Measurements from ENCODE around the gene TMEM140. TPM values are rescaled to one million over a fixed set of nuclear protein-coding genes. Genes with fewer than 3 reads are reported as not detected.

Gene TMEM140
- total RNA-seq, 4 donors from 2014 or later: 12.8 to 33.1 (median 14.3) TPM

DNA sequence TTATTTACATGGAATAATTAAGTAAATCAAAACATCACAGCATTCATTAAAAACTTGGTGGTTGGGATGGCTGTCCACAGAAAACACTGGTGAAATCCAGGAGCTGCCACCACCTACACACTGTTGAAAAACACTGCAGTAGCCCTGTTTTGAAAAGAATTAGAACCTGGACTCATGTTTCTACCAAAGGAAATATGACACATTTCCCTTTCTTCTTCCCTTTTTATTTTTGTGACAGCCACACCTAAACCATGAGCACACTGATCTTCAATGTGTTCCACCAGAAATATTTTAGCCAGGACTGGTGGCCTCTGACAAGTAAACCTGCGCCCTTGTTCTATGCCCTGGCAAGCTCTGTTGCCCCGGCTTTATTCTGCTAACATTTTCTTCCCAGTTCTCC, 3.3 kb downstream of the TMEM140 start:
- no peaks in the 10 kb centered on the region for H3K9me3 ChIP-seq
- intact Hi-C loops (cut with DNase I): no loop called here
- H3K4me3 ChIP-seq (replicated peaks in 1 of 3): no peak overlapping the region
- TF ChIP-seq, protein P1, sequence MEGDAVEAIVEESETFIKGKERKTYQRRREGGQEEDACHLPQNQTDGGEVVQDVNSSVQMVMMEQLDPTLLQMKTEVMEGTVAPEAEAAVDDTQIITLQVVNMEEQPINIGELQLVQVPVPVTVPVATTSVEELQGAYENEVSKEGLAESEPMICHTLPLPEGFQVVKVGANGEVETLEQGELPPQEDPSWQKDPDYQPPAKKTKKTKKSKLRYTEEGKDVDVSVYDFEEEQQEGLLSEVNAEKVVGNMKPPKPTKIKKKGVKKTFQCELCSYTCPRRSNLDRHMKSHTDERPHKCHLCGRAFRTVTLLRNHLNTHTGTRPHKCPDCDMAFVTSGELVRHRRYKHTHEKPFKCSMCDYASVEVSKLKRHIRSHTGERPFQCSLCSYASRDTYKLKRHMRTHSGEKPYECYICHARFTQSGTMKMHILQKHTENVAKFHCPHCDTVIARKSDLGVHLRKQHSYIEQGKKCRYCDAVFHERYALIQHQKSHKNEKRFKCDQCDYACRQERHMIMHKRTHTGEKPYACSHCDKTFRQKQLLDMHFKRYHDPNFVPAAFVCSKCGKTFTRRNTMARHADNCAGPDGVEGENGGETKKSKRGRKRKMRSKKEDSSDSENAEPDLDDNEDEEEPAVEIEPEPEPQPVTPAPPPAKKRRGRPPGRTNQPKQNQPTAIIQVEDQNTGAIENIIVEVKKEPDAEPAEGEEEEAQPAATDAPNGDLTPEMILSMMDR (IDR thresholded peaks at IDR 0.05): no peak
- peak in 1 of 2 donors; percentile 26 for TF ChIP-seq POLR2A (IDR thresholded peaks at IDR 0.05)
- H3K27ac ChIP-seq: peak overlapping the region in 2 of 3 donors; percentile 78 to 96
- no peak for DNase-seq
- WGBS, 2 donors: 78 to 87% methylated on average over 2 of the region's 2 CpGs
- H3K36me3 ChIP-seq: no peaks in the 10 kb centered on the region
- H3K27me3 ChIP-seq: no peaks in the 10 kb centered on the region
- no peaks in the 10 kb centered on the region for H3K4me1 ChIP-seq

DNA sequence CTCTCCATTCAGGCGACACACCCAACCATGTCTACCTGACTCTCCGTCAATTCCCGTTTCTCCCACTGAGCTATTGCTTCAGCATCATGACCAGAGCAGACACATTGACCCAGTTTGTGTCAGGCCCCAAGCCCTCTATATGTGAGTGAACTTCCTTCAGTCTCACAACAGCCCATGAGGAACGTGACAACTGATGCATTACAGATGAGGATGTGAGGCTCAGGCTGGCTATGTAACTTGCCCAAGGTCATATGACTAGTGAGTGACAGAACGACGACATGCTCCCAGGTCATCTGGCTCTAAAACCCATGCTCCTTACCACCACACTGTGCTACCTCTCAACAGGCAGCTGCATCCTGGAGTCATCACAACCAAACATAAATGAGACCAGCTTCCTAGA, 3.7 kb downstream of the TMEM140 start:
- Histone ChIP-seq H3K27me3 (no peaks in the 10 kb centered on the region), H3K27ac (peak overlapping the region in 2 of 3 donors; percentile 78 to 96), H3K9me3 (no peaks in the 10 kb centered on the region), H3K4me1 (no peaks in the 10 kb centered on the region), H3K36me3 (no peaks in the 10 kb centered on the region), H3K4me3 (replicated peaks in 1 of 3) (no peak overlapping the region)
- intact Hi-C loops (cut with DNase I): no loop called here
- DNase-seq: no peak
- TF ChIP-seq, protein P1 (IDR thresholded peaks at IDR 0.05): no peak
- no peak for TF ChIP-seq POLR2A (IDR thresholded peaks at IDR 0.05)
- 74 to 76% methylated on average over 6 of the region's 6 CpGs for WGBS, 2 donors

DNA sequence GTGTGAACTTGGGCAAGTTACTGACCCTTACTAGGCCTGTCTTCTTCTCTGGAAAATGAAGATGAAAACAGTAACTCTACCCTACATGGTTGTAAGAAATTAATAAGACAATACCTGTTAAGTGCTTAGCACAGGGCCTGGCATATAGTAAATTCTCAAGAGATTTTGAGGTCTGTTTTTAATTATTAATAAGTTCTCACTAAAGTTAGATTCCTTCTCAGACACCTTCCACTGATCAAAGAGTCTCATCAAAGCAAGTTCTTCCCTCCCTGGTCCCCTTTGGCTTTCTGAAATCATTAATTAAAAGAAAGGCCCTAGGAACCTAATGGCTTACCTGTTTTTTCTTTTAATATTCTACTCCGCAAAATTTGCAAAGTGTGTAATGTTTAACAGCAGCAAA, 4.6 kb downstream of the TMEM140 start:
- intact Hi-C loops (cut with DNase I): no loop called here
- Histone ChIP-seq H3K9me3 (no peaks in the 10 kb centered on the region), H3K27ac (no peak overlapping the region), H3K4me1 (peaks cover 0 to 2% of the 10 kb centered on the region in 2 donors), H3K27me3 (no peaks in the 10 kb centered on the region), H3K36me3 (no peaks in the 10 kb centered on the region), H3K4me3 (replicated peaks in 1 of 3) (no peak overlapping the region)
- DNase-seq: no peak
- WGBS, 2 donors: 98 to 100% methylated on average over 1 of the region's 1 CpG
- TF ChIP-seq, protein P1 (IDR thresholded peaks at IDR 0.05): no peak
- TF ChIP-seq POLR2A (IDR thresholded peaks at IDR 0.05): no peak

DNA sequence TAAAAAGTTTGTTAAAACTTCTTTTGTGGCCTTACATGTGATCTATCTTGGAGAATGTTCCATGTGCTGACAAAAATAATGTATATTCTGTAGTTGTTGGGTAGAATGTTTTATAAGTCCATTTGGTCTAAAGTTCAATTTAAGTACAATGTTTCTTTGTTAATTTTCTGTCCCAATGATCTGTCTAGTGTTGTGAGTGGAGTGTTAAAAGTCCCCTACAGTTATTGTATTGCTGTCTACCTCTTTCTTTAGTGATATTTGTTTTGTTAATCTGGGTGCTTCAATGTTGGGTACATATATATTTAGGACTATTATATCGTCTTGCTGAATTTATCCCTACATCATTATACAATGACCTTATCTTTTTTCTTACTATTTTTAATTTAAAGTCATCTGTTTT, 6.9 kb downstream of the TMEM140 start:
- peaks cover 0 to 21% of the 10 kb centered on the region in 2 donors for H3K4me1 ChIP-seq
- 88 to 100% methylated on average over 1 of the region's 1 CpG for WGBS, 2 donors
- H3K9me3 ChIP-seq: no peaks in the 10 kb centered on the region
- DNase-seq: no peak
- H3K36me3 ChIP-seq: no peaks in the 10 kb centered on the region
- H3K27me3 ChIP-seq: no peaks in the 10 kb centered on the region
- TF ChIP-seq, protein P1 (IDR thresholded peaks at IDR 0.05): no peak
- no peak for TF ChIP-seq POLR2A (IDR thresholded peaks at IDR 0.05)
- intact Hi-C loops (cut with DNase I): no loop called here
- H3K27ac ChIP-seq: no peak overlapping the region
- H3K4me3 ChIP-seq (replicated peaks in 1 of 3): no peak overlapping the region

DNA sequence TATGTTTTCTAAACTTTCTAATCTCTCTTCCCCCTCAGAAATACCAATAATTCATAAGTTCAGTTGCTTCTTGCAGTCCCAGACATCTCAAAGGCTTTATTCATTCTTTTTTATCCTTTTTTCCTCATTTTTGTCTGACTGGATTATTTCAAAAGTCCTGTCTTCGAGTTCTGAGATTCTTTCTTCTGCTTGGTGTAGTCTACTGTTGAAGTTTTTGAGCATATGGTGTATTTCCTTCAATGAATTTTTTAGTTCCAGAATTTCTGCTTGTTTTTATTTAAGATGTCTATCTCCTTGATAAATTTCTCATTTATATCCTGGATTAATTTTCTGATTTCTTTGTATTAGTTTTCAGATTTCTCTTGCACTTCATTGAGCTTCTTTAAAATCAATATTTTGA, 8.4 kb downstream of the TMEM140 start:
- TF ChIP-seq, protein P1 (IDR thresholded peaks at IDR 0.05): no peak
- no peak for TF ChIP-seq POLR2A (IDR thresholded peaks at IDR 0.05)

More for the DNA sequence above, 8.4 kb downstream of the TMEM140 start:
- Histone ChIP-seq H3K27ac (no peak overlapping the region), H3K36me3 (no peaks in the 10 kb centered on the region), H3K4me1 (peaks cover 0 to 36% of the 10 kb centered on the region in 2 donors), H3K27me3 (no peaks in the 10 kb centered on the region), H3K4me3 (replicated peaks in 1 of 3) (no peak overlapping the region), H3K9me3 (no peaks in the 10 kb centered on the region)
- DNase-seq: no peak
- intact Hi-C loops (cut with DNase I): no loop called here
- 89 to 97% methylated on average over 1 of the region's 1 CpG for WGBS, 2 donors
